Activated B cell treated with CpG ODN at 0.5 μM for 24 hours (primary cell): Measurements from ENCODE around the gene BACE1. TPM values are rescaled to one million over a fixed set of nuclear protein-coding genes. Genes with fewer than 3 reads are reported as not detected.
"Not testable (repeated sequence)": the region's sequence is repeated elsewhere in the genome, so short reads cannot be mapped to it uniquely, and the experiment has no call there.

ENCODE experiments used
- ATAC-seq: fragments of 200-7000 bp; cut with Tn5 transposase; one replicate; pipeline ENCODE4 v1.10.0; 2021; ENCODE audit warnings: low read depth, mild to moderate bottlenecking, moderate library complexity
- CTCF ChIA-PET: fragments of 350-600 bp; sonication (Branson Sonifier 250); formaldehyde crosslinking; loops from one replicate; lab custom pipeline; 2021; ENCODE audit warnings: antibody characterized with exemption; lab: Charles Lee
- POLR2A ChIA-PET: fragments of 350-600 bp; sonication (Branson Sonifier 250); formaldehyde crosslinking; loops from one replicate; lab custom pipeline; 2021; ENCODE audit warnings: antibody characterized with exemption; lab: Charles Lee
- DNase-seq: peaks from one replicate; pipeline ENCODE4 v3.0.0; 2022
- H3K27ac Mint-ChIP-seq: one replicate; pipeline ENCODE4 v1.8.0; 2020; ENCODE audit warnings: mixed read lengths
- H3K27me3 Mint-ChIP-seq: one replicate; pipeline ENCODE4 v1.8.0; 2021; ENCODE audit warnings: mixed read lengths
- H3K36me3 Mint-ChIP-seq: one replicate; pipeline ENCODE4 v1.8.0; 2021; ENCODE audit warnings: low read depth, mixed read lengths
- H3K4me1 Mint-ChIP-seq: one replicate; pipeline ENCODE4 v1.8.0; 2021; ENCODE audit warnings: mixed read lengths
- H3K4me3 Mint-ChIP-seq: one replicate; pipeline ENCODE4 v1.8.0; 2020; ENCODE audit warnings: mild to moderate bottlenecking, mixed read lengths
- H3K9me3 Mint-ChIP-seq: one replicate; pipeline ENCODE4 v1.8.0; 2020; ENCODE audit warnings: mixed read lengths
- CTCF ChIP-seq: fragments of 200-600 bp; IDR thresholded peaks from one replicate; pipeline ENCODE4 v1.8.0; 2022; ENCODE audit warnings: antibody characterized with exemption, mild to moderate bottlenecking
- intact Hi-C: fragments of 100-400 bp; cut with micrococcal nuclease; formaldehyde crosslinking; loops from one replicate; pipeline ENCODE4 v1.15.1; 2024
- total RNA-seq: library from RNA; stranded (reverse); gene quantifications from 2 replicates; pipeline ENCODE4 v1.2.3, GENCODE V29; 2022

The BACE1 gene
- total RNA-seq, 1 donor from 2014 or later = not detected

- H3K4me1 Mint-ChIP-seq = peaks cover 4% of the 10 kb centered on the region
Measured at GRCh38 chr11:117278347-117278746, 37.7 kb downstream of the BACE1 start.

GRCh38 chr11:117273550-117274289 is 42.3 kb downstream of the BACE1 start:
- no peaks in the 10 kb centered on the region for H3K27me3 Mint-ChIP-seq
- H3K9me3 Mint-ChIP-seq = no peaks in the 10 kb centered on the region
- ChIA-PET CTCF (no interaction called here), POLR2A (no interaction called here)
- H3K4me1 Mint-ChIP-seq = peaks cover 4% of the 10 kb centered on the region
- peaks cover 34% of the 10 kb centered on the region for H3K36me3 Mint-ChIP-seq
- DNase-seq (no peak), ATAC-seq (no peak)
- no peak for TF ChIP-seq CTCF
- H3K27ac Mint-ChIP-seq = no peak overlapping the region
- intact Hi-C loops = no loop called here
- H3K4me3 Mint-ChIP-seq = no peak overlapping the region

More at GRCh38 chr11:117278347-117278746, 37.7 kb downstream of the BACE1 start:
- no peak overlapping the region for H3K27ac Mint-ChIP-seq
- CTCF ChIA-PET = no interaction called here
- no peaks in the 10 kb centered on the region for H3K9me3 Mint-ChIP-seq
- H3K27me3 Mint-ChIP-seq = no peaks in the 10 kb centered on the region
- DNase-seq = no peak
- TF ChIP-seq CTCF = no peak
- H3K36me3 Mint-ChIP-seq = peaks cover 53% of the 10 kb centered on the region
- no peak for ATAC-seq
- POLR2A ChIA-PET = no interaction called here
- intact Hi-C loops = no loop called here
- H3K4me3 Mint-ChIP-seq = no peak overlapping the region

- H3K9me3 Mint-ChIP-seq, ATAC-seq, H3K27me3 Mint-ChIP-seq, H3K27ac Mint-ChIP-seq, DNase-seq, H3K4me3 Mint-ChIP-seq, intact Hi-C loops, CTCF ChIA-PET, H3K4me1 Mint-ChIP-seq: not testable (repeated sequence)
- H3K36me3 Mint-ChIP-seq = peaks cover 41% of the 10 kb centered on the region
- POLR2A ChIA-PET = interaction anchor here (0.6 kb wide), 1 partner anchor 47 kb away, joined by 10 read pairs; no protein-coding TSS in a partner anchor
Measured at GRCh38 chr11:117272175-117272574, 43.9 kb downstream of the BACE1 start.

GRCh38 chr11:117271208-117271607 is 44.8 kb downstream of the BACE1 start:
- POLR2A ChIA-PET = no interaction called here
- DNase-seq (no peak), ATAC-seq (no peak)
- TF ChIP-seq CTCF = no peak
- CTCF ChIA-PET = no interaction called here
- Mint-ChIP-seq H3K4me1 (peaks cover 4% of the 10 kb centered on the region), H3K36me3 (peaks cover 43% of the 10 kb centered on the region), H3K4me3 (no peak overlapping the region), H3K27ac (no peak overlapping the region), H3K27me3 (no peaks in the 10 kb centered on the region), H3K9me3 (no peaks in the 10 kb centered on the region)
- intact Hi-C loops = no loop called here

GRCh38 chr11:117269856-117270255 is 46.2 kb downstream of the BACE1 start:
- H3K4me3 Mint-ChIP-seq = no peak overlapping the region
- H3K36me3 Mint-ChIP-seq = peaks cover 33% of the 10 kb centered on the region
- DNase-seq (no peak), ATAC-seq (no peak)
- ChIA-PET POLR2A (no interaction called here), CTCF (no interaction called here)
- no peaks in the 10 kb centered on the region for H3K27me3 Mint-ChIP-seq
- no peak overlapping the region for H3K27ac Mint-ChIP-seq
- no peaks in the 10 kb centered on the region for H3K4me1 Mint-ChIP-seq
- no peaks in the 10 kb centered on the region for H3K9me3 Mint-ChIP-seq
- intact Hi-C loops = no loop called here
- TF ChIP-seq CTCF = no peak
